Measurements from ENCODE around the gene PRSS50.

PRSS50 gene

GRCh38 chr3:46712191-46713049 lies 5.2 kb downstream of the PRSS50 start:
- Histone ChIP-seq H3K9me3 (ENCODE audit: insufficient read depth, low read depth, low read length) (no peaks in the 10 kb centered on the region), H3K27ac (ENCODE audit: low read depth, low read length) (no peak overlapping the region), H3K4me1 (ENCODE audit: insufficient read depth, low read length) (no peaks in the 10 kb centered on the region), H3K9ac (ENCODE audit: low read depth, low read length) (no peak overlapping the region), H3K36me3 (ENCODE audit: insufficient read depth, low read length) (no peaks in the 10 kb centered on the region), H3K4me3 (ENCODE audit: low read length) (no peak overlapping the region), H3K27me3 (ENCODE audit: insufficient read depth, low read length) (no peaks in the 10 kb centered on the region)
- WGBS = 83% methylated on average over 11 of the region's 13 CpGs

GRCh38 chr3:46711760-46712159 lies 5.9 kb downstream of the PRSS50 start:
- Histone ChIP-seq H3K9me3 (ENCODE audit: insufficient read depth, low read depth, low read length) (no peaks in the 10 kb centered on the region), H3K27me3 (ENCODE audit: insufficient read depth, low read length) (no peaks in the 10 kb centered on the region), H3K4me1 (ENCODE audit: insufficient read depth, low read length) (peaks cover 4% of the 10 kb centered on the region; the same call in 1 of the 2 replicates), H3K4me3 (ENCODE audit: low read length) (no peak overlapping the region), H3K27ac (ENCODE audit: low read depth, low read length) (no peak overlapping the region), H3K9ac (ENCODE audit: low read depth, low read length) (no peak overlapping the region), H3K36me3 (ENCODE audit: insufficient read depth, low read length) (no peaks in the 10 kb centered on the region)
- WGBS = 90% methylated on average over 5 of the region's 7 CpGs

DNA sequence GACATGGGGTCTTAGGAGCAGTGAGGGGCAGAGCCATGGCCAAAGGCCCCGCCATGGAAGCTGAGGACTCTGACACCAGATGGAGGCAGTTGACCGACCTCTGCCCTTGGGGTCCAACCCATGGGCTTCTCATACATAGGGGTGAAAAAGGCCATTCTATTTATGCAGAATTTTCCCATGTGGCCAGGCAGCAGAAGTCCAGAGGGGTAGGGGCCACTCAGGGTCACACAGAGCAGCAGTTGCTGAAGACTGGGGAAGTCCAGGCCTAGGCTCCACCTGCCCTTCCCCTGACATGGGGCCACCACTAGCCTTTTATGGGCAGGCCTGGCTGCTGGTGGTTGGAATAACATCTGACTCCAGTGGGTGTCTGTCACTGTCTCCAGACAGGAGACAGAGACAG lies 6.4 kb downstream of the PRSS50 start:
- no peak overlapping the region for H3K4me3 ChIP-seq (ENCODE audit: low read length)
- no peaks in the 10 kb centered on the region for H3K27me3 ChIP-seq (ENCODE audit: insufficient read depth, low read length)
- no peaks in the 10 kb centered on the region for H3K36me3 ChIP-seq (ENCODE audit: insufficient read depth, low read length)
- H3K9ac ChIP-seq (ENCODE audit: low read depth, low read length) = no peak overlapping the region
- H3K27ac ChIP-seq (ENCODE audit: low read depth, low read length) = no peak overlapping the region
- 94% methylated on average over 2 of the region's 2 CpGs for WGBS
- H3K4me1 ChIP-seq (ENCODE audit: insufficient read depth, low read length) = peaks cover 9% of the 10 kb centered on the region; the same call in 1 of the 2 replicates
- H3K9me3 ChIP-seq (ENCODE audit: insufficient read depth, low read depth, low read length) = no peaks in the 10 kb centered on the region

DNA sequence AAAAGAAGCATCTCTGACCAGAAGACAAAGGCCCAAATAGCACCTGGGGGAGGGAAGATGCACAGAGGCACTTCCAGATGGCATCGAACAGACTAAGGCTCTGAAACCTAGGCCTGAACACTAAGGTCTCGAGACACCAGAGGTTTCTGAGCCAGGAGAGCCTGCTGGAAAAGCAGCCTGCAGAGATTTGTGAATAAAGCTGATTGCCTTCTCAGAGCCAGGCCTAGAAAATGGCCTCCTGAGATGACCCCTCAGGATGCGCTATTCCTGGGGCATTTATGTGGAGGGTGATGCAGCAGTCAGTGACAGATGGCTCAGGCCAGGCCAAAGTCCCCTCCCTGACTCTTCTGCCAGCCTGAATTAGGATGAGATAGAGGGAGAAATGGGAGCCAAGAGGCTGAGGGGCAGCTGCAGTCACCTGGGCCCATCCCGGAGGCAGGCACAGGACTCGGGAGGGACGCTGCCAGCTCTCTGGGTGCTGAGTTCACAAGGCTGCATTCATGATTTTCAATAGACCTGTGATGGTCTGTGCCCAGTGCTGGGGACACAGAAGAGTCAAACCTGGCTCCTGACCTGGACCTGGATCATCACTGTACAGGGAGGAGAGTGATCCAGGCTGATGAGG lies 6.9 kb downstream of the PRSS50 start:
- H3K27me3 ChIP-seq (ENCODE audit: insufficient read depth, low read length) = no peaks in the 10 kb centered on the region
- no peak overlapping the region for H3K9ac ChIP-seq (ENCODE audit: low read depth, low read length)

GRCh38 chr3:46710229-46710628 lies 7.4 kb downstream of the PRSS50 start:
- 89% methylated on average over 7 of the region's 7 CpGs for WGBS
- Histone ChIP-seq H3K4me1 (ENCODE audit: insufficient read depth, low read length) (peaks cover 11% of the 10 kb centered on the region; the same call in 1 of the 2 replicates), H3K9ac (ENCODE audit: low read depth, low read length) (no peak overlapping the region), H3K27me3 (ENCODE audit: insufficient read depth, low read length) (no peaks in the 10 kb centered on the region), H3K4me3 (ENCODE audit: low read length) (no peak overlapping the region), H3K9me3 (ENCODE audit: insufficient read depth, low read depth, low read length) (no peaks in the 10 kb centered on the region), H3K27ac (ENCODE audit: low read depth, low read length) (no peak overlapping the region), H3K36me3 (ENCODE audit: insufficient read depth, low read length) (no peaks in the 10 kb centered on the region)

More for the DNA sequence above, 6.9 kb downstream of the PRSS50 start:
- WGBS = 90% methylated on average over 6 of the region's 6 CpGs
- no peak overlapping the region for H3K27ac ChIP-seq (ENCODE audit: low read depth, low read length)
- no peaks in the 10 kb centered on the region for H3K36me3 ChIP-seq (ENCODE audit: insufficient read depth, low read length)
- no peaks in the 10 kb centered on the region for H3K9me3 ChIP-seq (ENCODE audit: insufficient read depth, low read depth, low read length)
- peaks cover 11% of the 10 kb centered on the region; the same call in 1 of the 2 replicates for H3K4me1 ChIP-seq (ENCODE audit: insufficient read depth, low read length)
- H3K4me3 ChIP-seq (ENCODE audit: low read length) = no peak overlapping the region

GRCh38 chr3:46709721-46710120 lies 7.9 kb downstream of the PRSS50 start:
- H3K4me1 ChIP-seq (ENCODE audit: insufficient read depth, low read length) = peaks cover 11% of the 10 kb centered on the region; the same call in 1 of the 2 replicates
- H3K27me3 ChIP-seq (ENCODE audit: insufficient read depth, low read length) = no peaks in the 10 kb centered on the region
- no peaks in the 10 kb centered on the region for H3K36me3 ChIP-seq (ENCODE audit: insufficient read depth, low read length)
- no peak overlapping the region for H3K27ac ChIP-seq (ENCODE audit: low read depth, low read length)
- no peaks in the 10 kb centered on the region for H3K9me3 ChIP-seq (ENCODE audit: insufficient read depth, low read depth, low read length)
- no peak overlapping the region for H3K4me3 ChIP-seq (ENCODE audit: low read length)
- H3K9ac ChIP-seq (ENCODE audit: low read depth, low read length) = no peak overlapping the region
- WGBS = 91% methylated on average over 6 of the region's 6 CpGs

- Histone ChIP-seq H3K4me3 (ENCODE audit: low read length) (no peak overlapping the region), H3K9ac (ENCODE audit: low read depth, low read length) (no peak overlapping the region), H3K9me3 (ENCODE audit: insufficient read depth, low read depth, low read length) (no peaks in the 10 kb centered on the region), H3K27ac (ENCODE audit: low read depth, low read length) (no peak overlapping the region), H3K4me1 (ENCODE audit: insufficient read depth, low read length) (peaks cover 11% of the 10 kb centered on the region; the same call in 1 of the 2 replicates), H3K27me3 (ENCODE audit: insufficient read depth, low read length) (no peaks in the 10 kb centered on the region), H3K36me3 (ENCODE audit: insufficient read depth, low read length) (no peaks in the 10 kb centered on the region)
- WGBS = 92% methylated on average over 7 of the region's 7 CpGs
These were observed 8.5 kb downstream of the PRSS50 start for GRCh38 chr3:46709157-46709654.

GRCh38 chr3:46708401-46709156 lies 9.1 kb downstream of the PRSS50 start:
- Histone ChIP-seq H3K9ac (ENCODE audit: low read depth, low read length) (no peak overlapping the region), H3K4me1 (ENCODE audit: insufficient read depth, low read length) (peaks cover 11% of the 10 kb centered on the region; the same call in 1 of the 2 replicates), H3K27ac (ENCODE audit: low read depth, low read length) (no peak overlapping the region), H3K4me3 (ENCODE audit: low read length) (no peak overlapping the region), H3K9me3 (ENCODE audit: insufficient read depth, low read depth, low read length) (no peaks in the 10 kb centered on the region), H3K36me3 (ENCODE audit: insufficient read depth, low read length) (no peaks in the 10 kb centered on the region), H3K27me3 (ENCODE audit: insufficient read depth, low read length) (no peaks in the 10 kb centered on the region)
- 93% methylated on average over 11 of the region's 11 CpGs for WGBS

DNA sequence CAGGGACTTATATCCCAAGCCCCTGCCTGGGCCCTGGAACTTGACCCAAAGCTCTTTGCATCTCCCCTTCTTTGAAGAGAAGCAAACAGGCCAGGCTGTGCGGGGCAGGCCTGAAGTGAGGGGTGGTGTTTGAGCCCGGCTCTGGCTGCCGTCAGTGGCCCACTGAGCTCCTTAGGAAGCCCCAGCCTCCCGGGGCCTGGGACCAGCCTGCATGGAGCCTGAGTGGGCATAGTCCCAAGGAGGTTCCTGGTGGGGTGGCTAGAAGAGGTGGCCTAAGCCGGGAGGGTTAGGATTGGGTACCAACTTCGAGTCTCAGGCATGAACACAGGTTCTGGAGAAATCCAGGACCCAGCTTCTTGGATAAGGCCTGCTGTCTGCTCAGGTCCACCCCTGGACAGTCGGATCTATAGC lies 10.1 kb downstream of the PRSS50 start:
- H3K4me1 ChIP-seq (ENCODE audit: insufficient read depth, low read length) = peaks cover 11% of the 10 kb centered on the region; the same call in 1 of the 2 replicates
- H3K9ac ChIP-seq (ENCODE audit: low read depth, low read length) = no peak overlapping the region
- WGBS = 92% methylated on average over 7 of the region's 7 CpGs
- H3K4me3 ChIP-seq (ENCODE audit: low read length) = no peak overlapping the region
- no peak overlapping the region for H3K27ac ChIP-seq (ENCODE audit: low read depth, low read length)
- no peaks in the 10 kb centered on the region for H3K36me3 ChIP-seq (ENCODE audit: insufficient read depth, low read length)
- peaks cover 4% of the 10 kb centered on the region; the same call in 1 of the 2 replicates for H3K27me3 ChIP-seq (ENCODE audit: insufficient read depth, low read length)
- no peaks in the 10 kb centered on the region for H3K9me3 ChIP-seq (ENCODE audit: insufficient read depth, low read depth, low read length)

DNA sequence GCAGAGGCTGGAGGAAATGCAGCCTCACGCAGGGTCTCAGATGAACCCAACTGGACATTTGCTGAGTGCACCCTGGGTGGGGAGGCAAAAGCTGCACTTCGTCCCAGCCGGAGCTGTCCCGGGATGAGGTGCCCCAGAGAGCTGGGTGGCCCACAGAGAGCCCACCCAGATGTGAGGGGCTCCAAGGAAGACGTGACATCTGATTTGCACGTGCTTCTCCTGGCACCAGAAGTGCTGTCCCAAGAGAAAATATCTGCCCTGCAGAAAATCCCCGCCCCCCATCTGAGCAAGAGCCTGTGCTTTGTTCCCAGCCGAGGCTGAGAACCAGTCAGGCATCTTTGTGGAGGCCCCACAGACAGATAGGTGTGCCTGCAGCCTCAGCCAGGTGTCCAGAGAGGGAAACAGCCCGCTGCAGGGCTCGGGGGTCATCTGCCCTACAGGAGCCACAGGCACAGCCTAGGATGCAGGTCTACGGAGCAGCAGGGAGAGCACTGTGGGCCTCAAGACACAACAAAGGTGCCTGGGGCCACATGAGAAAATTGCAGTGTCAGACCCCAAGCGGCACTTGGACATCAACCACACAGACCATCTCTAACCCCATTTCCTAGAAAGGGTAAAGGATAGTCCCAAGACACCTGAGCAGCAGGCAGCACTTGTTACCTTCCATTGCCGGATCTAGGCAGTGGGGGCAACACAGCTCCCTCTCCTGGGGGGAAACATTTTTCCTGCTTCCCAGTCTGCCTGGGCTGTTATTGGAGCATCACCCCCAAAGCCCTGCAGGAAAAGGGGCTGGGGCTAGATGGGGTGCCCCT lies 10.7 kb downstream of the PRSS50 start:
- Histone ChIP-seq H3K27ac (ENCODE audit: low read depth, low read length) (no peak overlapping the region), H3K4me3 (ENCODE audit: low read length) (no peak overlapping the region), H3K9ac (ENCODE audit: low read depth, low read length) (no peak overlapping the region), H3K27me3 (ENCODE audit: insufficient read depth, low read length) (peaks cover 10% of the 10 kb centered on the region), H3K9me3 (ENCODE audit: insufficient read depth, low read depth, low read length) (no peaks in the 10 kb centered on the region), H3K4me1 (ENCODE audit: insufficient read depth, low read length) (peaks cover 11% of the 10 kb centered on the region; the same call in 1 of the 2 replicates), H3K36me3 (ENCODE audit: insufficient read depth, low read length) (no peaks in the 10 kb centered on the region)
- WGBS = 81% methylated on average over 13 of the region's 13 CpGs

All from HUES64 (cell line).